Liver (tissue), 3 donors: ENCODE data around the gene TTYH3.

Experiments used
- ATF3 ChIP-seq: IDR thresholded peaks from 2 replicates; pipeline ENCODE4 v1.6.1; 2016; ENCODE audit warnings: antibody characterized with exemption
- FOXA1 ChIP-seq: IDR thresholded peaks from 2 replicates; pipeline ENCODE4 v1.6.1; 2016; ENCODE audit warnings: antibody characterized with exemption
- GABPA ChIP-seq, 2 donors: IDR thresholded peaks in 1 of 2; conservative IDR thresholded peaks in 1 of 2; 2 replicates each; pipeline ENCODE4 v1.6.1; 2016; ENCODE audit warnings: antibody characterized with exemption in 2 of 2, mild to moderate bottlenecking in 1 of 2, moderate library complexity in 1 of 2
- JUND ChIP-seq, 2 donors: IDR thresholded peaks; 2 replicates each; pipeline ENCODE4 v1.6.1; 2016; ENCODE audit warnings: antibody characterized with exemption in 2 of 2
- RAD21 ChIP-seq, 2 donors: IDR thresholded peaks; 2 replicates each; pipeline ENCODE4 v1.6.1; 2016; ENCODE audit warnings: antibody characterized with exemption in 2 of 2, mild to moderate bottlenecking in 2 of 2
- REST ChIP-seq: IDR thresholded peaks from 2 replicates; pipeline ENCODE4 v1.6.1; 2016; ENCODE audit warnings: antibody characterized with exemption, mild to moderate bottlenecking
- SP1 ChIP-seq: IDR thresholded peaks from 2 replicates; pipeline ENCODE4 v1.6.1; 2018; ENCODE audit warnings: antibody characterized with exemption, mild to moderate bottlenecking
- TAF1 ChIP-seq: conservative IDR thresholded peaks from 2 replicates; pipeline ENCODE4 v1.6.1; 2016; ENCODE audit warnings: antibody characterized with exemption, mild to moderate bottlenecking
- YY1 ChIP-seq: IDR thresholded peaks from 2 replicates; pipeline ENCODE4 v1.6.1; 2016; ENCODE audit warnings: antibody characterized with exemption, mild to moderate bottlenecking
- TF ChIP-seq, protein P1 (sequence below): fragments of 150-350 bp; IDR thresholded peaks from 2 replicates; pipeline ENCODE4 v1.5.1; 2017; ENCODE audit warnings: improper control_type of control experiment, low read depth, low read length; ENCODE audit not compliant: missing input control
- TF ChIP-seq, protein P2 (sequence below): IDR thresholded peaks from 2 replicates; pipeline ENCODE4 v1.6.1; 2016; ENCODE audit warnings: antibody characterized with exemption
- TF ChIP-seq, protein P3 (sequence below): IDR thresholded peaks from 2 replicates; pipeline ENCODE4 v1.6.1; 2016; ENCODE audit warnings: antibody characterized with exemption
- donor health status: healthy.
- donor health status: healthy.

- TF ChIP-seq, protein P1, sequence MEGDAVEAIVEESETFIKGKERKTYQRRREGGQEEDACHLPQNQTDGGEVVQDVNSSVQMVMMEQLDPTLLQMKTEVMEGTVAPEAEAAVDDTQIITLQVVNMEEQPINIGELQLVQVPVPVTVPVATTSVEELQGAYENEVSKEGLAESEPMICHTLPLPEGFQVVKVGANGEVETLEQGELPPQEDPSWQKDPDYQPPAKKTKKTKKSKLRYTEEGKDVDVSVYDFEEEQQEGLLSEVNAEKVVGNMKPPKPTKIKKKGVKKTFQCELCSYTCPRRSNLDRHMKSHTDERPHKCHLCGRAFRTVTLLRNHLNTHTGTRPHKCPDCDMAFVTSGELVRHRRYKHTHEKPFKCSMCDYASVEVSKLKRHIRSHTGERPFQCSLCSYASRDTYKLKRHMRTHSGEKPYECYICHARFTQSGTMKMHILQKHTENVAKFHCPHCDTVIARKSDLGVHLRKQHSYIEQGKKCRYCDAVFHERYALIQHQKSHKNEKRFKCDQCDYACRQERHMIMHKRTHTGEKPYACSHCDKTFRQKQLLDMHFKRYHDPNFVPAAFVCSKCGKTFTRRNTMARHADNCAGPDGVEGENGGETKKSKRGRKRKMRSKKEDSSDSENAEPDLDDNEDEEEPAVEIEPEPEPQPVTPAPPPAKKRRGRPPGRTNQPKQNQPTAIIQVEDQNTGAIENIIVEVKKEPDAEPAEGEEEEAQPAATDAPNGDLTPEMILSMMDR, result peak; percentile 3
- TF ChIP-seq TAF1 (no peak), SP1 (peak; percentile 98), YY1 (no peak), RAD21 (IDR thresholded peaks at IDR 0.05) (peak in 1 of 2 donors; percentile 71), GABPA (IDR thresholded peaks at IDR 0.05 in 1 of 2, conservative IDR thresholded peaks at IDR 0.05 in 1 of 2) (peak in 1 of 2 donors; percentile 75), REST (peak; percentile 59), ATF3 (peak; percentile 91), FOXA1 (peak; percentile 32), JUND (IDR thresholded peaks at IDR 0.05) (peak; percentile 58 to 70)
- TF ChIP-seq, protein P2, sequence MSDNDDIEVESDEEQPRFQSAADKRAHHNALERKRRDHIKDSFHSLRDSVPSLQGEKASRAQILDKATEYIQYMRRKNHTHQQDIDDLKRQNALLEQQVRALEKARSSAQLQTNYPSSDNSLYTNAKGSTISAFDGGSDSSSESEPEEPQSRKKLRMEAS, result no peak
- TF ChIP-seq, protein P3, sequence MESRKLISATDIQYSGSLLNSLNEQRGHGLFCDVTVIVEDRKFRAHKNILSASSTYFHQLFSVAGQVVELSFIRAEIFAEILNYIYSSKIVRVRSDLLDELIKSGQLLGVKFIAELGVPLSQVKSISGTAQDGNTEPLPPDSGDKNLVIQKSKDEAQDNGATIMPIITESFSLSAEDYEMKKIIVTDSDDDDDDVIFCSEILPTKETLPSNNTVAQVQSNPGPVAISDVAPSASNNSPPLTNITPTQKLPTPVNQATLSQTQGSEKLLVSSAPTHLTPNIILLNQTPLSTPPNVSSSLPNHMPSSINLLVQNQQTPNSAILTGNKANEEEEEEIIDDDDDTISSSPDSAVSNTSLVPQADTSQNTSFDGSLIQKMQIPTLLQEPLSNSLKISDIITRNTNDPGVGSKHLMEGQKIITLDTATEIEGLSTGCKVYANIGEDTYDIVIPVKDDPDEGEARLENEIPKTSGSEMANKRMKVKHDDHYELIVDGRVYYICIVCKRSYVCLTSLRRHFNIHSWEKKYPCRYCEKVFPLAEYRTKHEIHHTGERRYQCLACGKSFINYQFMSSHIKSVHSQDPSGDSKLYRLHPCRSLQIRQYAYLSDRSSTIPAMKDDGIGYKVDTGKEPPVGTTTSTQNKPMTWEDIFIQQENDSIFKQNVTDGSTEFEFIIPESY, result no peak
Observed at GRCh38 chr7:2641406-2642393, 9.9 kb downstream of the TTYH3 start.
